ENCODE results near the gene TGFBR3. TPM values are rescaled to one million over a fixed set of nuclear protein-coding genes. Genes with fewer than 3 reads are reported as not detected.

TGFBR3 gene
- total and polyA plus RNA-seq, 9 of the 15 experiments (the other 6 are each of a cell fraction or from before 2014, with no cell fraction given) = 3.6 to 32.4 (median 15.6) TPM

DNA sequence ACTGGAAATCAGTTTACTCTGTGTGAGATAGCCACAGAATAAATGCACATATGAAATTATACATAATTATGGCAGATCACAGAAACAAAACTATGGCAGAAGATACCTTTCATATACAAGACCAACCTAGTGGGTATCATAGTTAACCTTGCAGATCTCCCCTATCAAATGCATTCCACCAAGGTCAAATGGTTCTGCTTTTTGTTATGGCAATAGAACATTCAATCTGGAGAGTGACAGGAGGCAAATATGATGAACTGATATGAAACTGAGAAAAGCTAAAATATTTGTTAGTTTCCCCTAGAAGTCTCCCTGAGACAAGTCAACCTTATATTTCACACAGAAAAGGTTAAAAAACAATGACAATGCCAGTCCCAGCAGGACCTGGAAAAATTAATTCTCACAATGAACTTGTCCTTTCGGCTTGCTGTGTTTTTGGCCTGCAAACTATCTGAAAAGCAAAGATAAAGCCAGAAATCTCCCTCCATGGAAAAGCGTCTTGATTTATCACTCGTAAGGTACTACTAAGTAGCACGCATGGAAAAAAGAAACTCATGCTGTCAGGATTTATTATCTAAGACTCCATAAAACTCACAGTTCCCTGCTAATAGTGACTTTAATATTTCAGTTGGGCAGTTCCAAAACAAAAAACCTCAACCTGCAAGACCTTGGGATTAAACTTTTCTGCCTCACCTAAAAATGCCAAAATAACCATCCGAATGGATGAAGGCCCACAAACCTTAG, 174.3 kb downstream of the TGFBR3 start (continued):
- TF ChIP-seq, protein P1, sequence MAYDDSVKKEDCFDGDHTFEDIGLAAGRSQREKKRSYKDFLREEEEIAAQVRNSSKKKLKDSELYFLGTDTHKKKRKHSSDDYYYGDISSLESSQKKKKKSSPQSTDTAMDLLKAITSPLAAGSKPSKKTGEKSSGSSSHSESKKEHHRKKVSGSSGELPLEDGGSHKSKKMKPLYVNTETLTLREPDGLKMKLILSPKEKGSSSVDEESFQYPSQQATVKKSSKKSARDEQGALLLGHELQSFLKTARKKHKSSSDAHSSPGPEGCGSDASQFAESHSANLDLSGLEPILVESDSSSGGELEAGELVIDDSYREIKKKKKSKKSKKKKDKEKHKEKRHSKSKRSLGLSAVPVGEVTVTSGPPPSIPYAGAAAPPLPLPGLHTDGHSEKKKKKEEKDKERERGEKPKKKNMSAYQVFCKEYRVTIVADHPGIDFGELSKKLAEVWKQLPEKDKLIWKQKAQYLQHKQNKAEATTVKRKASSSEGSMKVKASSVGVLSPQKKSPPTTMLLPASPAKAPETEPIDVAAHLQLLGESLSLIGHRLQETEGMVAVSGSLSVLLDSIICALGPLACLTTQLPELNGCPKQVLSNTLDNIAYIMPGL (CRISPR knock-in tag; IDR thresholded peaks at IDR 0.05) = no peak
- TF ChIP-seq HNRNPUL1 (IDR thresholded peaks at IDR 0.05; ENCODE audit: low read length) (no peak), U2AF2 (optimal IDR thresholded peaks at IDR 0.05; ENCODE audit: low read depth, low read length) (no peak), PML (IDR thresholded peaks at IDR 0.05; ENCODE audit: low read length) (no peak), BACH1 (tag; IDR thresholded peaks at IDR 0.05) (0 out of 2 replicates have a peak, but pooled peaks have one; percentile 37), ZFX (CRISPR knock-in tag; IDR thresholded peaks at IDR 0.05) (no peak), DPF2 (IDR thresholded peaks at IDR 0.05) (no peak), CREBBP (IDR thresholded peaks at IDR 0.05; ENCODE audit: low read depth, low read length) (no peak)
- TF ChIP-seq, protein P2, sequence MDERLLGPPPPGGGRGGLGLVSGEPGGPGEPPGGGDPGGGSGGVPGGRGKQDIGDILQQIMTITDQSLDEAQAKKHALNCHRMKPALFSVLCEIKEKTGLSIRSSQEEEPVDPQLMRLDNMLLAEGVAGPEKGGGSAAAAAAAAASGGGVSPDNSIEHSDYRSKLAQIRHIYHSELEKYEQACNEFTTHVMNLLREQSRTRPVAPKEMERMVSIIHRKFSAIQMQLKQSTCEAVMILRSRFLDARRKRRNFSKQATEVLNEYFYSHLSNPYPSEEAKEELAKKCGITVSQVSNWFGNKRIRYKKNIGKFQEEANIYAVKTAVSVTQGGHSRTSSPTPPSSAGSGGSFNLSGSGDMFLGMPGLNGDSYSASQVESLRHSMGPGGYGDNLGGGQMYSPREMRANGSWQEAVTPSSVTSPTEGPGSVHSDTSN (CRISPR knock-in tag; IDR thresholded peaks at IDR 0.05; ENCODE audit: low read depth) = no peak
- TF ChIP-seq, protein P2 (tag; conservative IDR thresholded peaks at IDR 0.05; ENCODE audit: low read depth) = 0 out of 2 replicates have a peak, but pooled peaks have one; percentile 20
- TF ChIP-seq, protein P3, sequence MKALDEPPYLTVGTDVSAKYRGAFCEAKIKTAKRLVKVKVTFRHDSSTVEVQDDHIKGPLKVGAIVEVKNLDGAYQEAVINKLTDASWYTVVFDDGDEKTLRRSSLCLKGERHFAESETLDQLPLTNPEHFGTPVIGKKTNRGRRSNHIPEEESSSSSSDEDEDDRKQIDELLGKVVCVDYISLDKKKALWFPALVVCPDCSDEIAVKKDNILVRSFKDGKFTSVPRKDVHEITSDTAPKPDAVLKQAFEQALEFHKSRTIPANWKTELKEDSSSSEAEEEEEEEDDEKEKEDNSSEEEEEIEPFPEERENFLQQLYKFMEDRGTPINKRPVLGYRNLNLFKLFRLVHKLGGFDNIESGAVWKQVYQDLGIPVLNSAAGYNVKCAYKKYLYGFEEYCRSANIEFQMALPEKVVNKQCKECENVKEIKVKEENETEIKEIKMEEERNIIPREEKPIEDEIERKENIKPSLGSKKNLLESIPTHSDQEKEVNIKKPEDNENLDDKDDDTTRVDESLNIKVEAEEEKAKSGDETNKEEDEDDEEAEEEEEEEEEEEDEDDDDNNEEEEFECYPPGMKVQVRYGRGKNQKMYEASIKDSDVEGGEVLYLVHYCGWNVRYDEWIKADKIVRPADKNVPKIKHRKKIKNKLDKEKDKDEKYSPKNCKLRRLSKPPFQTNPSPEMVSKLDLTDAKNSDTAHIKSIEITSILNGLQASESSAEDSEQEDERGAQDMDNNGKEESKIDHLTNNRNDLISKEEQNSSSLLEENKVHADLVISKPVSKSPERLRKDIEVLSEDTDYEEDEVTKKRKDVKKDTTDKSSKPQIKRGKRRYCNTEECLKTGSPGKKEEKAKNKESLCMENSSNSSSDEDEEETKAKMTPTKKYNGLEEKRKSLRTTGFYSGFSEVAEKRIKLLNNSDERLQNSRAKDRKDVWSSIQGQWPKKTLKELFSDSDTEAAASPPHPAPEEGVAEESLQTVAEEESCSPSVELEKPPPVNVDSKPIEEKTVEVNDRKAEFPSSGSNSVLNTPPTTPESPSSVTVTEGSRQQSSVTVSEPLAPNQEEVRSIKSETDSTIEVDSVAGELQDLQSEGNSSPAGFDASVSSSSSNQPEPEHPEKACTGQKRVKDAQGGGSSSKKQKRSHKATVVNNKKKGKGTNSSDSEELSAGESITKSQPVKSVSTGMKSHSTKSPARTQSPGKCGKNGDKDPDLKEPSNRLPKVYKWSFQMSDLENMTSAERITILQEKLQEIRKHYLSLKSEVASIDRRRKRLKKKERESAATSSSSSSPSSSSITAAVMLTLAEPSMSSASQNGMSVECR (CRISPR knock-in tag; IDR thresholded peaks at IDR 0.05) = no peak
- TF ChIP-seq, protein P4, sequence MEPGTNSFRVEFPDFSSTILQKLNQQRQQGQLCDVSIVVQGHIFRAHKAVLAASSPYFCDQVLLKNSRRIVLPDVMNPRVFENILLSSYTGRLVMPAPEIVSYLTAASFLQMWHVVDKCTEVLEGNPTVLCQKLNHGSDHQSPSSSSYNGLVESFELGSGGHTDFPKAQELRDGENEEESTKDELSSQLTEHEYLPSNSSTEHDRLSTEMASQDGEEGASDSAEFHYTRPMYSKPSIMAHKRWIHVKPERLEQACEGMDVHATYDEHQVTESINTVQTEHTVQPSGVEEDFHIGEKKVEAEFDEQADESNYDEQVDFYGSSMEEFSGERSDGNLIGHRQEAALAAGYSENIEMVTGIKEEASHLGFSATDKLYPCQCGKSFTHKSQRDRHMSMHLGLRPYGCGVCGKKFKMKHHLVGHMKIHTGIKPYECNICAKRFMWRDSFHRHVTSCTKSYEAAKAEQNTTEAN (CRISPR knock-in tag; IDR thresholded peaks at IDR 0.05) = no peak
- TF ChIP-seq, protein P5, sequence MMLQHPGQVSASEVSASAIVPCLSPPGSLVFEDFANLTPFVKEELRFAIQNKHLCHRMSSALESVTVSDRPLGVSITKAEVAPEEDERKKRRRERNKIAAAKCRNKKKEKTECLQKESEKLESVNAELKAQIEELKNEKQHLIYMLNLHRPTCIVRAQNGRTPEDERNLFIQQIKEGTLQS (IDR thresholded peaks at IDR 0.05) = no peak
- TF ChIP-seq, protein P5 (CRISPR knock-in tag; conservative IDR thresholded peaks at IDR 0.05) = no peak
